ENCODE data around the gene FKTN. TPM values are rescaled to one million over a fixed set of nuclear protein-coding genes. Genes with fewer than 3 reads are reported as not detected.

FKTN gene
- total RNA-seq, 6 experiments from 2014 or later, result 27.6 to 35.5 (median 30.8) TPM

- no peak for DNase-seq
These were observed 109.9 kb downstream of the FKTN start for GRCh38 chr9:105667867-105668266.

DNA sequence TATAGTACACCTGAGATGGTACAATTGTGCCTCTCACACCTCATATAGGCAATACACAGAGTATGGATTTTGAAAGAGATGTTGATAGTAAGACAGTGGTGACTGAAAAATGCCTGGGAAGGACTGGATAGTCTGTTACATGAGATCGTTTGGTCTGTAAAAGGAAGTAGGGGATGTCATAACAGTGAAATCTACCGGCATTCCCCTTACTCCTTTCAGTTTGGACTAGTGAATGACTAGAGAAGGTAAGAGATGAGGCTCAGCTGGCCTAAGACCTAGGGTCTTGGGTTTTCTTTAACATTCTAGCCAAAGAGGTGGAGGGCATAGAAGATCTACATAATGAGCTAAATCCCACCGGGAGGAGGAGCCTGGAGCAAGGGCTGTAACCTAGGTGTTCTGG lies 112.4 kb downstream of the FKTN start:
- H3K9me3 Mint-ChIP-seq, result no peaks in the 10 kb centered on the region
- peaks cover 6% of the 10 kb centered on the region; the same call in 1 of the 2 replicates for H3K27me3 Mint-ChIP-seq (ENCODE audit: insufficient read depth)
- no peak overlapping the region for H3K27ac Mint-ChIP-seq
- DNase-seq, result no peak
- H3K36me3 Mint-ChIP-seq (ENCODE audit: low read depth), result no peaks in the 10 kb centered on the region
- TF ChIP-seq, protein P1, sequence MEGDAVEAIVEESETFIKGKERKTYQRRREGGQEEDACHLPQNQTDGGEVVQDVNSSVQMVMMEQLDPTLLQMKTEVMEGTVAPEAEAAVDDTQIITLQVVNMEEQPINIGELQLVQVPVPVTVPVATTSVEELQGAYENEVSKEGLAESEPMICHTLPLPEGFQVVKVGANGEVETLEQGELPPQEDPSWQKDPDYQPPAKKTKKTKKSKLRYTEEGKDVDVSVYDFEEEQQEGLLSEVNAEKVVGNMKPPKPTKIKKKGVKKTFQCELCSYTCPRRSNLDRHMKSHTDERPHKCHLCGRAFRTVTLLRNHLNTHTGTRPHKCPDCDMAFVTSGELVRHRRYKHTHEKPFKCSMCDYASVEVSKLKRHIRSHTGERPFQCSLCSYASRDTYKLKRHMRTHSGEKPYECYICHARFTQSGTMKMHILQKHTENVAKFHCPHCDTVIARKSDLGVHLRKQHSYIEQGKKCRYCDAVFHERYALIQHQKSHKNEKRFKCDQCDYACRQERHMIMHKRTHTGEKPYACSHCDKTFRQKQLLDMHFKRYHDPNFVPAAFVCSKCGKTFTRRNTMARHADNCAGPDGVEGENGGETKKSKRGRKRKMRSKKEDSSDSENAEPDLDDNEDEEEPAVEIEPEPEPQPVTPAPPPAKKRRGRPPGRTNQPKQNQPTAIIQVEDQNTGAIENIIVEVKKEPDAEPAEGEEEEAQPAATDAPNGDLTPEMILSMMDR (IDR thresholded peaks at IDR 0.05), result no peak
- H3K4me1 Mint-ChIP-seq (ENCODE audit: low read depth), result no peaks in the 10 kb centered on the region
- H3K4me3 Mint-ChIP-seq, result no peak overlapping the region

More at GRCh38 chr9:105667867-105668266, 109.9 kb downstream of the FKTN start:
- no peaks in the 10 kb centered on the region for H3K36me3 Mint-ChIP-seq (ENCODE audit: low read depth)
- TF ChIP-seq, protein P1 (IDR thresholded peaks at IDR 0.05), result no peak
- no peaks in the 10 kb centered on the region; the same call in 1 of the 2 replicates for H3K4me1 Mint-ChIP-seq (ENCODE audit: low read depth)
- no peak overlapping the region for H3K4me3 Mint-ChIP-seq
- peaks cover 6% of the 10 kb centered on the region; the same call in 1 of the 2 replicates for H3K27me3 Mint-ChIP-seq (ENCODE audit: insufficient read depth)
- no peaks in the 10 kb centered on the region for H3K9me3 Mint-ChIP-seq
- no peak overlapping the region for H3K27ac Mint-ChIP-seq

GRCh38 chr9:105670775-105671174 lies 112.8 kb downstream of the FKTN start:
- H3K27me3 Mint-ChIP-seq (ENCODE audit: insufficient read depth), result peaks cover 6% of the 10 kb centered on the region; the same call in 1 of the 2 replicates
- H3K36me3 Mint-ChIP-seq (ENCODE audit: low read depth), result no peaks in the 10 kb centered on the region
- DNase-seq, result no peak
- no peak overlapping the region for H3K27ac Mint-ChIP-seq
- H3K4me1 Mint-ChIP-seq (ENCODE audit: low read depth), result no peaks in the 10 kb centered on the region
- H3K9me3 Mint-ChIP-seq, result no peaks in the 10 kb centered on the region
- H3K4me3 Mint-ChIP-seq, result no peak overlapping the region
- TF ChIP-seq, protein P1 (IDR thresholded peaks at IDR 0.05), result no peak

- Mint-ChIP-seq H3K4me3 (no peak overlapping the region), H3K27ac (no peak overlapping the region)
These were observed 114.8 kb downstream of the FKTN start for GRCh38 chr9:105672711-105673234.

DNA sequence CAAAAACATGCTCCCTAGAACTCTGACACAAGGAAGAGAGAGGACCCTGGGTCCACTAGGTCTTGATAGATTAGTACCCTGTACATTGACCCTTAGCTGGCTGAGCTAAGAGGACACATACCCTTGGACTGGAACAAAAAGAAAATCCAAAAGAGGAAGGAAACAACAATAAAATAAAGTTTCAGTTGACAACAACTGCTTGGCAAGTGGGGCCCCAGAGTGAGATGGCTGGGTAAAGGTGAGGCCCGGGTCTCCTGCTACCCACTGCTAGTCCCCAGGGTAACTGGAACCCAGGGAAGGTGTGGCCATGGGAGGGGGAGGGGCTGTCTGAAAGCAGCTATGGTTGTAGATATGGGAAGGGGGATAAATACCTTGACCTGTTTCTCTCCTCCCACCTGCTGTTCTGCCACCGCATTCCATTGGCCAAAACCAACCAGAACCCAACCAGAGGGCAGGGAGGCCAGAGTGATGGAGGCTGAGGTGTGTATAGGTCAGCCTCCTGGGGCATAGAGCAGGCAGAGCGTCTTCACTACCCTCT lies 116.0 kb downstream of the FKTN start:
- no peaks in the 10 kb centered on the region for H3K36me3 Mint-ChIP-seq (ENCODE audit: low read depth)
- H3K4me1 Mint-ChIP-seq (ENCODE audit: low read depth), result no peaks in the 10 kb centered on the region
- no peak overlapping the region for H3K4me3 Mint-ChIP-seq
- H3K9me3 Mint-ChIP-seq, result no peaks in the 10 kb centered on the region
- H3K27me3 Mint-ChIP-seq (ENCODE audit: insufficient read depth), result peaks cover 3% of the 10 kb centered on the region; the same call in 1 of the 2 replicates
- no peak for DNase-seq
- no peak overlapping the region for H3K27ac Mint-ChIP-seq
- TF ChIP-seq, protein P1 (IDR thresholded peaks at IDR 0.05), result no peak

More at GRCh38 chr9:105672711-105673234, 114.8 kb downstream of the FKTN start:
- no peaks in the 10 kb centered on the region for H3K9me3 Mint-ChIP-seq
- no peak for DNase-seq
- no peaks in the 10 kb centered on the region for H3K4me1 Mint-ChIP-seq (ENCODE audit: low read depth)
- H3K27me3 Mint-ChIP-seq (ENCODE audit: insufficient read depth), result peaks cover 6% of the 10 kb centered on the region; the same call in 1 of the 2 replicates
- TF ChIP-seq, protein P1 (IDR thresholded peaks at IDR 0.05), result no peak
- no peaks in the 10 kb centered on the region for H3K36me3 Mint-ChIP-seq (ENCODE audit: low read depth)
